SJCRH30 (cell line): Measurements from ENCODE around the gene EPC2. TPM values are rescaled to one million over a fixed set of nuclear protein-coding genes. Genes with fewer than 3 reads are reported as not detected.

Experiments
- DNase-seq, 2 experiments: peaks; one replicate each; pipeline ENCODE4 v3.0.0-alpha.2; 2015 to 2020
- H3K27ac ChIP-seq: fragments of 250-450 bp; sonication (Bioruptor Pico); 2 replicates; pipeline ENCODE4 v1.5.1; 2020; ENCODE audit warnings: mild to moderate bottlenecking, moderate library complexity
- H3K27me3 ChIP-seq: fragments of 250-450 bp; sonication (Bioruptor Pico); 2 replicates; pipeline ENCODE4 v1.5.1; 2020; ENCODE audit warnings: mild to moderate bottlenecking, moderate library complexity
- H3K36me3 ChIP-seq: fragments of 250-450 bp; sonication (Bioruptor Pico); 2 replicates; pipeline ENCODE4 v1.5.1; 2020; ENCODE audit warnings: mild to moderate bottlenecking, moderate library complexity
- H3K4me1 ChIP-seq: fragments of 250-450 bp; sonication (Bioruptor Pico); 2 replicates; pipeline ENCODE4 v1.5.1; 2020; ENCODE audit warnings: mild to moderate bottlenecking, moderate library complexity
- H3K4me3 ChIP-seq: fragments of 250-450 bp; sonication (Bioruptor Pico); 2 replicates; pipeline ENCODE4 v1.5.1; 2020; ENCODE audit warnings: mild to moderate bottlenecking, moderate library complexity
- H3K9me3 ChIP-seq: fragments of 250-450 bp; sonication (Bioruptor Pico); replicated peaks from 2 replicates; pipeline ENCODE4 v1.5.1; 2020; ENCODE audit warnings: mild to moderate bottlenecking, moderate library complexity
- total RNA-seq: library from RNA; depleted of rRNA; stranded (reverse); fragments of >200 nt; shearing (Covaris generic); gene quantifications from 2 replicates; pipeline ENCODE4 v1.2.3, GENCODE V29; 2014; rRNA removed

EPC2 gene
- total RNA-seq, 1 experiment from 2014 or later, result 33.1 TPM

GRCh38 chr2:148814143-148814859 is 169.8 kb downstream of the EPC2 start:
- Histone ChIP-seq H3K4me3 (peak overlapping the region; percentile 35), H3K9me3 (no peaks in the 10 kb centered on the region), H3K27ac (no peak overlapping the region), H3K36me3 (no peaks in the 10 kb centered on the region), H3K4me1 (peaks cover 7% of the 10 kb centered on the region; the same call in 1 of the 2 replicates), H3K27me3 (no peaks in the 10 kb centered on the region)
- peak in 1 of 2 experiments; percentile 13 for DNase-seq

DNA sequence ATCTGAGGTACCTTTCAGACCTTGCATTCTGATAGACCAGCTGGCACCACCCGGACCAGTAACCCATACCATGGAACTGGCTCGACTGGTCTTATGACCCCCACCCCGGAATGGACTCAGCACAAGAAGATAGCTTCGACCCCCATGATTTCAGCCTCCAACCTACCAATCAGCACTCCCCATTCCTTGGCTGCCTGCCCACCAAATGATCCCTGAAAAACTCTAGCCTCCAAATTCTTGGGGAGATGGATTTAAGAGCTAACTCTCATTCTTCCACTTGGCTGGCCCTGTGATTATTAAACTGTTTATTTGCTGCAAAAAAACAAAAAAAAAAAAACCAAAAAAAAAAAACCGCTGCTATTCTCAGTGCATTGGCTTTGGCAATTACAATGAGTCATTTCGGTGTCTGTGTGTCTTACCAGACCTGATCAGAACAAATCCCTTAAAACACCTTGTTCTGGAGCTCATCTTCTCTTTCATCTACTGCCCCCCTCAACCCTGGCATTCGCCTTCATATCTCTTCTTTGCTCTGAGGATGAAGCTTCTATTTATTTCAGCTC is 170.4 kb downstream of the EPC2 start:
- peaks cover 7% of the 10 kb centered on the region; the same call in 1 of the 2 replicates for H3K4me1 ChIP-seq
- no peak for DNase-seq
- H3K27me3 ChIP-seq, result no peaks in the 10 kb centered on the region
- H3K27ac ChIP-seq, result no peak overlapping the region
- peak overlapping the region; percentile 35 for H3K4me3 ChIP-seq
- H3K36me3 ChIP-seq, result no peaks in the 10 kb centered on the region
- no peaks in the 10 kb centered on the region for H3K9me3 ChIP-seq

- Histone ChIP-seq H3K36me3 (no peaks in the 10 kb centered on the region), H3K4me3 (no peak overlapping the region), H3K4me1 (peaks cover 7% of the 10 kb centered on the region; the same call in 1 of the 2 replicates), H3K9me3 (no peaks in the 10 kb centered on the region), H3K27ac (no peak overlapping the region), H3K27me3 (no peaks in the 10 kb centered on the region)
- no peak for DNase-seq
Observed at GRCh38 chr2:148816176-148816575, 171.6 kb downstream of the EPC2 start.

DNA sequence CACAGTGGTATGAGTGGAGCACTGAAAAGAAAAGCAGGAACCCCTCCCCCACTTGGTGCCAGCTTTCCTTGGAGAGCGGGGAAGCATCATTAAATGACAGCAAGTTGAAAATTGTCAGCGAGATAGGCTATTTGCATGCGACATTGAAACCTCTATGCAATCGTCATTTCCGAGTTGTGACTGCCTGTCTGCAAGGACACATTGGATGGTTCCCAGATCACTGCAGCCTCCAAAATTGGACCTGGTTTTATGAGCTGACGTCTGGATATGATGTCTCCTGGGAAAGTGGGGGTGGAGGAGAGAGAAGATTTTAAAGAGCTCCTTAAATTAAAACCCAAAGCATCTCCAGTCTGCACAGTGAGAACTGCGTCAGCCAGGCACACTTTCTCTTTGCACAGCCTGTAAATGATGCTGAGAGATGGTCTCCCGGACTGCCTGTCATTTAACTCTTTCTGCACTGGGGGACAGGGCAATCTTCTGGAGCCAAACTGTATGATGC is 172.7 kb downstream of the EPC2 start:
- DNase-seq, result no peak
- Histone ChIP-seq H3K27ac (no peak overlapping the region), H3K27me3 (no peaks in the 10 kb centered on the region), H3K4me3 (no peak overlapping the region), H3K4me1 (peaks cover 7% of the 10 kb centered on the region; the same call in 1 of the 2 replicates), H3K9me3 (no peaks in the 10 kb centered on the region), H3K36me3 (no peaks in the 10 kb centered on the region)

DNA sequence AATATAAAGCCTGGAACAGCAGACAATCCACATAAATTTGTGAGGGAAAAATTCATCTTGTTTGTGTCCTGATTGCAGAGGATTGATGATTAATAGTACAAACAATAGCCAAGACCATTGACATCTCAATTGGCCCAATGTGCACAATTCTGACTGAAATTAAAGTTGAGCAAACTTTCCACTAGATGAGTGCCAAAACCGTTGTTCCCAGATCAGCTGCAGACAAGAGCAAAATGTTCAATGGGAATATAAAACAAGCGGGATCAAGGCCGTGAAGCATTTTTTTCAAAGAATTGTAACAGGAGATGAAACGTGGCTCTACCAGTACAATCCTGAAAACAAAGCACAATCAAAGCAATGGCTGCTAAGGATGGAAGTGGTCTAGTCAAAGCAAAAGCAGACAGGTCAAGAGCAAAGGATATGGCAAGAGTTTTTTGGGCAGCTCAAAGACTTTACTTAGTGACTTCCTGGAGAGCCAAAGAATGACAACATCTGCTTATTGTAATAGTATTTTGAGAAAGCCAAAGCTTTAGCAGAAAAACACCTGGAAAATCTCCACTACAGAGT is 174.6 kb downstream of the EPC2 start:
- Histone ChIP-seq H3K27ac (no peak overlapping the region), H3K36me3 (no peaks in the 10 kb centered on the region), H3K9me3 (no peaks in the 10 kb centered on the region), H3K27me3 (no peaks in the 10 kb centered on the region), H3K4me1 (peaks cover 7% of the 10 kb centered on the region; the same call in 1 of the 2 replicates), H3K4me3 (no peak overlapping the region)
- DNase-seq, result no peak

DNA sequence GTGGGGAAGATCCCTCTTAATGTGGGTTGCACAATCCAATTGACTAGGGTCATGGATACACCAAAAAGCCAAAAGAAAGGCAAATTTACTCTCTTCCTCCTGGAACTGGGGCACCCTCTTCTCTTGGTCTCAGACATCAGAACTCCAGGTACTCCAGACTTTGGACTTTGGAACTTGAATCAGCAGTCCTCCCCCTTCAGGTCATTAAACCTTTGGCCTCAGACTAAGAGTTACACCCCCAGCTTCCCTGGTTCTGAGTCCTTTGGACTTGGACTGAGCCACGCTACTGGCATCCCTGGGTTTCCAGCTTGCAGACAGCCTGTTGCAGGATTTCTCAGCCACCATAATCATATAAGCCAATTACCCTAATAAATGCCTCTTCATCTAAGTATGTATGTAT is 179.6 kb downstream of the EPC2 start:
- Histone ChIP-seq H3K4me1 (no peaks in the 10 kb centered on the region), H3K27me3 (no peaks in the 10 kb centered on the region), H3K9me3 (no peaks in the 10 kb centered on the region), H3K27ac (no peak overlapping the region), H3K4me3 (no peak overlapping the region), H3K36me3 (no peaks in the 10 kb centered on the region)
- no peak for DNase-seq

- Histone ChIP-seq H3K36me3 (no peaks in the 10 kb centered on the region), H3K9me3 (no peaks in the 10 kb centered on the region), H3K4me3 (no peak overlapping the region), H3K27me3 (no peaks in the 10 kb centered on the region), H3K27ac (no peak overlapping the region), H3K4me1 (no peaks in the 10 kb centered on the region)
- DNase-seq, result no peak
Observed at GRCh38 chr2:148826791-148827190, 182.2 kb downstream of the EPC2 start.

DNA sequence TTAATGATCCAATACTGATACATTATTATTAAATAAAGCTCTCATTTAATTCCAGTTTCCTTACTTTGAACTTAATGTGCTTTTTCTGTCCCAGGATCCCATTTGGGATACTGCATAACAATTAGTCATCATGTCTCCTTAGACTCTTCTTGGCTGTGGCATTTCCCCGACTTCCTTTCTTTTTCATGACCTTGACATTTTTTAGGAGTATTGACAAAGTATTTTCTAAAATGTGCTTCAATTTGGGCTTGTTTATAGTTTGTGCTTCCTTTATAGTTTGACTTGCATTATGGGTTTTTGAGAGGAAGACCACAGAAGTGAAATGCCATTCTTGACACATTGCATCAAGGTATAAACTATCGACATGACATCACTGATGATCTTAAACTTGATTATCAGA is 184.4 kb downstream of the EPC2 start:
- no peaks in the 10 kb centered on the region for H3K9me3 ChIP-seq
- no peaks in the 10 kb centered on the region for H3K4me1 ChIP-seq
- no peak overlapping the region for H3K4me3 ChIP-seq
- no peak for DNase-seq
- no peak overlapping the region for H3K27ac ChIP-seq
- H3K36me3 ChIP-seq, result no peaks in the 10 kb centered on the region
- no peaks in the 10 kb centered on the region for H3K27me3 ChIP-seq

DNA sequence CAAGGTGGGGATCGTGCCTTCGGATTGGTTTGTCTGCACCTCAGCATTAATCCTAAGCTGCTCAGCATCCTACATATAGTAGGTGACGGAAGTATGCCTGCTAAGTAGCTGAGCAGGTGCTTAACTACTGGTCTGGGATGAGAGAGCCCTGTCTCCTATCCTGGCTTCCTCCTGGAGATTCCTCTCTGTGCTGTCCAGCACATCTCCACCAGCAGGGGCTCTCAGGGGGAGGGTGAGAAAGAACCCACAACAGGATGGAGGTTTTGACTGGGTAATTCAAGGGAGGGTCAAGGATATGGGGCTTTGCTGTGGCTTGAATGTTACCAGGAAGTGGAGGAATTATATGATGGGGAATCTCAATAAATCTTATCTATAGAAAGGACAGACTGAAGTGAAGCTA is 185.1 kb downstream of the EPC2 start:
- Histone ChIP-seq H3K9me3 (no peaks in the 10 kb centered on the region), H3K27me3 (no peaks in the 10 kb centered on the region), H3K4me3 (no peak overlapping the region), H3K4me1 (no peaks in the 10 kb centered on the region), H3K36me3 (no peaks in the 10 kb centered on the region), H3K27ac (no peak overlapping the region)
- no peak for DNase-seq

DNA sequence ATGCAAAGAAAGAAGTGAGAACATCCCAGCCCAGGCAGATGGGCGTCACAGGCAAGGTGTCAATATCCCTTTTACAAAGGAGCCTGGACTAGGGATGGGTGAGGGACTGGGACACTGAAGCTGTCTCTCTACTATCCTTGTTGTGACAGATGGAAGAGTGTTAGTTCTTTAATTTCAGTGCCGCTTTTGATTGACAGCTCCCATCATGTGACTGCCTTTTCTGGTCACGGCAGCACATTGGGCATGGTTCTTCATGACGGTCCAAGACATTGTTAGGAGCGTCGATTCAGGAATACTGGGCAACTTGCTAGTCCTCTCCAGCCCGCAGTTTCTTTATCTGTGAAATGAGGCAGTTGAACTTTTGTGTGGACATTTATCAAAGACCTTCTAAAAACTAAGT is 188.1 kb downstream of the EPC2 start:
- no peaks in the 10 kb centered on the region for H3K4me1 ChIP-seq
- H3K27me3 ChIP-seq, result no peaks in the 10 kb centered on the region
- DNase-seq, result no peak
- no peaks in the 10 kb centered on the region for H3K36me3 ChIP-seq
- H3K27ac ChIP-seq, result no peak overlapping the region
- no peak overlapping the region for H3K4me3 ChIP-seq
- 0 out of 2 replicates have a peak, but pooled peaks cover 4% of the 10 kb centered on the region for H3K9me3 ChIP-seq

Other genes starting within 250 kb of the EPC2 start
- gene KIF5C, start 230.5 kb downstream of the EPC2 start, total RNA-seq, result 5.8 and 6.6 TPM in 2 replicates